ENCODE measurements around the gene TBC1D7.

TBC1D7 gene

GRCh38 chr6:13342414-13343019 lies 14.2 kb upstream of the TBC1D7 start:
- no peak overlapping the region for H3K4me3 ChIP-seq (ENCODE audit: insufficient read depth, low read length, poor library complexity, severe bottlenecking)
- H3K36me3 ChIP-seq (ENCODE audit: low read length) = no peaks in the 10 kb centered on the region
- H3K27ac ChIP-seq (ENCODE audit: low read depth, low read length) = no peak overlapping the region
- no peaks in the 10 kb centered on the region for H3K79me2 ChIP-seq (ENCODE audit: insufficient read depth, low read length)
- no peaks in the 10 kb centered on the region for H3K27me3 ChIP-seq (ENCODE audit: low read length)
- no peaks in the 10 kb centered on the region for H3K9me2 ChIP-seq (replicated peaks; ENCODE audit: insufficient read depth, low read length)
- H3K4me2 ChIP-seq (ENCODE audit: low read depth, low read length, poor library complexity, severe bottlenecking) = no peak overlapping the region
- no peaks in the 10 kb centered on the region for H4K20me1 ChIP-seq (ENCODE audit: low read depth, low read length)
- no peak overlapping the region for H3K9ac ChIP-seq (ENCODE audit: low read length)
- H3F3A ChIP-seq (ENCODE audit: insufficient read depth) = no peaks in the 10 kb centered on the region
- H3K9me3 ChIP-seq (ENCODE audit: insufficient read depth, low read length) = 0 out of 2 replicates have a peak, but pooled peaks cover 8% of the 10 kb centered on the region
- no peak overlapping the region for H2AFZ ChIP-seq (ENCODE audit: low read depth, low read length, severe bottlenecking)
- no peak for TF ChIP-seq CTCF (IDR thresholded peaks at IDR 0.05; ENCODE audit: insufficient read depth, low read length, poor library complexity, severe bottlenecking)
- TF ChIP-seq EZH2phosphoT487 (conservative IDR thresholded peaks at IDR 0.05; ENCODE audit: low read length) = no peak

GRCh38 chr6:13339863-13340630 lies 11.7 kb upstream of the TBC1D7 start:
- Histone ChIP-seq H3K27ac (ENCODE audit: low read depth, low read length) (no peak overlapping the region), H3K4me2 (ENCODE audit: low read depth, low read length, poor library complexity, severe bottlenecking) (no peak overlapping the region), H3K4me3 (ENCODE audit: insufficient read depth, low read length, poor library complexity, severe bottlenecking) (no peak overlapping the region), H3K27me3 (ENCODE audit: low read length) (no peaks in the 10 kb centered on the region), H4K20me1 (ENCODE audit: low read depth, low read length) (no peaks in the 10 kb centered on the region), H3K79me2 (ENCODE audit: insufficient read depth, low read length) (no peaks in the 10 kb centered on the region), H2AFZ (ENCODE audit: low read depth, low read length, severe bottlenecking) (no peak overlapping the region), H3K36me3 (ENCODE audit: low read length) (no peaks in the 10 kb centered on the region), H3K9ac (ENCODE audit: low read length) (no peak overlapping the region), H3K9me3 (ENCODE audit: insufficient read depth, low read length) (0 out of 2 replicates have a peak, but pooled peaks cover 8% of the 10 kb centered on the region), H3K9me2 (replicated peaks; ENCODE audit: insufficient read depth, low read length) (no peaks in the 10 kb centered on the region), H3F3A (ENCODE audit: insufficient read depth) (no peaks in the 10 kb centered on the region)
- TF ChIP-seq CTCF (IDR thresholded peaks at IDR 0.05; ENCODE audit: insufficient read depth, low read length, poor library complexity, severe bottlenecking) = no peak
- TF ChIP-seq EZH2phosphoT487 (conservative IDR thresholded peaks at IDR 0.05; ENCODE audit: low read length) = no peak

- Histone ChIP-seq H3K9me3 (ENCODE audit: insufficient read depth, low read length) (0 out of 2 replicates have a peak, but pooled peaks cover 8% of the 10 kb centered on the region), H2AFZ (ENCODE audit: low read depth, low read length, severe bottlenecking) (no peak overlapping the region), H3K27me3 (ENCODE audit: low read length) (no peaks in the 10 kb centered on the region), H3K27ac (ENCODE audit: low read depth, low read length) (no peak overlapping the region), H3K9ac (ENCODE audit: low read length) (no peak overlapping the region), H4K20me1 (ENCODE audit: low read depth, low read length) (no peaks in the 10 kb centered on the region), H3K36me3 (ENCODE audit: low read length) (no peaks in the 10 kb centered on the region), H3F3A (ENCODE audit: insufficient read depth) (no peaks in the 10 kb centered on the region), H3K79me2 (ENCODE audit: insufficient read depth, low read length) (no peaks in the 10 kb centered on the region), H3K9me2 (replicated peaks; ENCODE audit: insufficient read depth, low read length) (no peaks in the 10 kb centered on the region), H3K4me2 (ENCODE audit: low read depth, low read length, poor library complexity, severe bottlenecking) (no peak overlapping the region), H3K4me3 (ENCODE audit: insufficient read depth, low read length, poor library complexity, severe bottlenecking) (no peak overlapping the region)
- TF ChIP-seq EZH2phosphoT487 (conservative IDR thresholded peaks at IDR 0.05; ENCODE audit: low read length) = no peak
- no peak for TF ChIP-seq CTCF (IDR thresholded peaks at IDR 0.05; ENCODE audit: insufficient read depth, low read length, poor library complexity, severe bottlenecking)
Measured at GRCh38 chr6:13338038-13338437, 9.7 kb upstream of the TBC1D7 start.

All from SU-DHL-6 (cell line).